Activated naive CD8-positive, alpha-beta T cell treated with anti-CD3 and anti-CD28 coated beads, Interleukin-2, amount 50 U/mL, for 24 hours (primary cell): ENCODE results near the gene KNG1.
"Not testable (repeated sequence)": the region's sequence is repeated elsewhere in the genome, so short reads cannot be mapped to it uniquely, and the experiment has no call there.

Experiments
- ATAC-seq: fragments of 150-1000 bp; cut with Tn5 transposase; one replicate; pipeline ENCODE4 v1.10.0; 2021
- DNase-seq: peaks from one replicate; pipeline ENCODE4 v3.0.0; 2021
- H3K27ac Mint-ChIP-seq: one replicate; pipeline ENCODE4 v1.8.0; 2021; ENCODE audit warnings: mild to moderate bottlenecking, mixed read lengths
- H3K27me3 Mint-ChIP-seq: one replicate; pipeline ENCODE4 v1.8.0; 2021; ENCODE audit warnings: mixed read lengths
- H3K36me3 Mint-ChIP-seq: one replicate; pipeline ENCODE4 v1.8.0; 2021; ENCODE audit warnings: low read depth, mixed read lengths
- H3K4me1 Mint-ChIP-seq: one replicate; pipeline ENCODE4 v1.8.0; 2021; ENCODE audit warnings: mixed read lengths
- H3K4me3 Mint-ChIP-seq: one replicate; pipeline ENCODE4 v1.8.0; 2021; ENCODE audit warnings: mild to moderate bottlenecking, moderate library complexity, mixed read lengths
- H3K9me3 Mint-ChIP-seq: one replicate; pipeline ENCODE4 v1.8.0; 2021; ENCODE audit warnings: mixed read lengths

Gene KNG1

GRCh38 chr3:186717039-186717457 lies at the start of gene KNG1:
TSS of gene KNG1 (plus strand) at chr3:186717359. CDS start at chr3:186717543, 184 bp downstream.
- no peaks in the 10 kb centered on the region for H3K36me3 Mint-ChIP-seq
- no peak for DNase-seq
- H3K9me3 Mint-ChIP-seq = no peaks in the 10 kb centered on the region
- no peak within 1 kb of the TSS for H3K4me3 Mint-ChIP-seq
- H3K27me3 Mint-ChIP-seq = peaks cover 2% of the 10 kb centered on the region
- H3K27ac Mint-ChIP-seq = no peak within 1 kb of the TSS
- ATAC-seq = no peak
- H3K4me1 Mint-ChIP-seq = no peaks in the 10 kb centered on the region

- peaks cover 15% of the 10 kb centered on the region for H3K27me3 Mint-ChIP-seq
- DNase-seq (no peak), ATAC-seq (no peak)
- H3K4me1 Mint-ChIP-seq = peaks cover 17% of the 10 kb centered on the region
- no peak overlapping the region for H3K27ac Mint-ChIP-seq
- no peaks in the 10 kb centered on the region for H3K36me3 Mint-ChIP-seq
- H3K9me3 Mint-ChIP-seq = no peaks in the 10 kb centered on the region
- no peak overlapping the region for H3K4me3 Mint-ChIP-seq
These were observed 48.7 kb upstream of the KNG1 start for GRCh38 chr3:186668426-186668825.

GRCh38 chr3:186669378-186670084 lies 47.6 kb upstream of the KNG1 start:
- H3K36me3 Mint-ChIP-seq = no peaks in the 10 kb centered on the region
- H3K4me1 Mint-ChIP-seq = peaks cover 17% of the 10 kb centered on the region
- no peaks in the 10 kb centered on the region for H3K9me3 Mint-ChIP-seq
- ATAC-seq (no peak), DNase-seq (no peak)
- H3K27ac Mint-ChIP-seq = no peak overlapping the region
- H3K4me3 Mint-ChIP-seq = no peak overlapping the region
- peaks cover 13% of the 10 kb centered on the region for H3K27me3 Mint-ChIP-seq

- H3K36me3 Mint-ChIP-seq = no peaks in the 10 kb centered on the region
- no peak for DNase-seq
- H3K27me3 Mint-ChIP-seq = peaks cover 17% of the 10 kb centered on the region
- H3K4me3 Mint-ChIP-seq = no peak overlapping the region
- H3K9me3 Mint-ChIP-seq = no peaks in the 10 kb centered on the region
- H3K4me1 Mint-ChIP-seq = peaks cover 17% of the 10 kb centered on the region
- no peak overlapping the region for H3K27ac Mint-ChIP-seq
- ATAC-seq = no peak
These were observed 47.0 kb upstream of the KNG1 start for GRCh38 chr3:186670155-186670554.

- H3K4me3 Mint-ChIP-seq = no peak overlapping the region
- ATAC-seq (no peak), DNase-seq (no peak)
- no peak overlapping the region for H3K27ac Mint-ChIP-seq
- no peaks in the 10 kb centered on the region for H3K9me3 Mint-ChIP-seq
- peaks cover 17% of the 10 kb centered on the region for H3K4me1 Mint-ChIP-seq
- peaks cover 18% of the 10 kb centered on the region for H3K27me3 Mint-ChIP-seq
- no peaks in the 10 kb centered on the region for H3K36me3 Mint-ChIP-seq
These were observed 46.1 kb upstream of the KNG1 start for GRCh38 chr3:186671051-186671450.

- Mint-ChIP-seq H3K4me3 (no peak overlapping the region), H3K4me1 (no peaks in the 10 kb centered on the region), H3K9me3 (peaks cover 7% of the 10 kb centered on the region), H3K27me3 (peaks cover 55% of the 10 kb centered on the region), H3K27ac (no peak overlapping the region), H3K36me3 (no peaks in the 10 kb centered on the region)
- ATAC-seq = no peak
- DNase-seq = no peak
These were observed 38.6 kb upstream of the KNG1 start for GRCh38 chr3:186678604-186679003.

GRCh38 chr3:186679151-186679550 lies 38.0 kb upstream of the KNG1 start:
- H3K4me3 Mint-ChIP-seq = no peak overlapping the region
- peaks cover 7% of the 10 kb centered on the region for H3K9me3 Mint-ChIP-seq
- DNase-seq (no peak), ATAC-seq (no peak)
- H3K36me3 Mint-ChIP-seq = no peaks in the 10 kb centered on the region
- peaks cover 56% of the 10 kb centered on the region for H3K27me3 Mint-ChIP-seq
- H3K27ac Mint-ChIP-seq = no peak overlapping the region
- H3K4me1 Mint-ChIP-seq = no peaks in the 10 kb centered on the region

GRCh38 chr3:186680869-186681268 lies 36.3 kb upstream of the KNG1 start:
- H3K9me3 Mint-ChIP-seq = peaks cover 18% of the 10 kb centered on the region
- H3K36me3 Mint-ChIP-seq = peaks cover 5% of the 10 kb centered on the region
- H3K27me3 Mint-ChIP-seq = peaks cover 59% of the 10 kb centered on the region

GRCh38 chr3:186682812-186683211 lies 34.3 kb upstream of the KNG1 start:
- no peaks in the 10 kb centered on the region for H3K4me1 Mint-ChIP-seq
- H3K27me3 Mint-ChIP-seq = peaks cover 56% of the 10 kb centered on the region
- peaks cover 25% of the 10 kb centered on the region for H3K9me3 Mint-ChIP-seq
- H3K4me3 Mint-ChIP-seq = no peak overlapping the region
- DNase-seq (no peak), ATAC-seq (no peak)
- no peak overlapping the region for H3K27ac Mint-ChIP-seq
- peaks cover 5% of the 10 kb centered on the region for H3K36me3 Mint-ChIP-seq

More at GRCh38 chr3:186680869-186681268, 36.3 kb upstream of the KNG1 start:
- ATAC-seq = no peak
- Mint-ChIP-seq H3K4me3 (no peak overlapping the region), H3K4me1 (no peaks in the 10 kb centered on the region), H3K27ac (no peak overlapping the region)
- DNase-seq = no peak

- DNase-seq (no peak), ATAC-seq (no peak)
- Mint-ChIP-seq H3K27ac (no peak overlapping the region), H3K9me3 (peaks cover 25% of the 10 kb centered on the region), H3K4me1 (no peaks in the 10 kb centered on the region), H3K4me3 (no peak overlapping the region), H3K36me3 (peaks cover 5% of the 10 kb centered on the region), H3K27me3 (peaks cover 53% of the 10 kb centered on the region)
These were observed 33.2 kb upstream of the KNG1 start for GRCh38 chr3:186683979-186684378.

- not testable (repeated sequence) for ATAC-seq, H3K4me1 Mint-ChIP-seq, H3K4me3 Mint-ChIP-seq, H3K36me3 Mint-ChIP-seq, H3K27ac Mint-ChIP-seq, DNase-seq
- H3K9me3 Mint-ChIP-seq = peaks cover 25% of the 10 kb centered on the region
- H3K27me3 Mint-ChIP-seq = peaks cover 51% of the 10 kb centered on the region
These were observed 30.7 kb upstream of the KNG1 start for GRCh38 chr3:186686475-186686874.

- DNase-seq (no peak), ATAC-seq (no peak)
- H3K4me1 Mint-ChIP-seq = no peaks in the 10 kb centered on the region
- H3K36me3 Mint-ChIP-seq = peaks cover 5% of the 10 kb centered on the region
- H3K27me3 Mint-ChIP-seq = peaks cover 53% of the 10 kb centered on the region
- no peak overlapping the region for H3K4me3 Mint-ChIP-seq
- H3K27ac Mint-ChIP-seq = no peak overlapping the region
- peaks cover 25% of the 10 kb centered on the region for H3K9me3 Mint-ChIP-seq
These were observed 30.0 kb upstream of the KNG1 start for GRCh38 chr3:186687120-186687651.

- H3K4me3 Mint-ChIP-seq, DNase-seq, H3K27ac Mint-ChIP-seq, H3K36me3 Mint-ChIP-seq, H3K4me1 Mint-ChIP-seq, ATAC-seq: not testable (repeated sequence)
- Mint-ChIP-seq H3K9me3 (peaks cover 13% of the 10 kb centered on the region), H3K27me3 (peaks cover 31% of the 10 kb centered on the region)
These were observed 26.9 kb upstream of the KNG1 start for GRCh38 chr3:186690304-186690703.

GRCh38 chr3:186691676-186692075 lies 25.5 kb upstream of the KNG1 start:
- Mint-ChIP-seq H3K27ac (no peak overlapping the region), H3K36me3 (no peaks in the 10 kb centered on the region), H3K27me3 (peaks cover 22% of the 10 kb centered on the region), H3K4me1 (no peaks in the 10 kb centered on the region), H3K9me3 (no peaks in the 10 kb centered on the region), H3K4me3 (no peak overlapping the region)
- no peak for ATAC-seq
- no peak for DNase-seq

GRCh38 chr3:186693843-186694242 lies 23.3 kb upstream of the KNG1 start:
- Mint-ChIP-seq H3K4me1 (no peaks in the 10 kb centered on the region), H3K9me3 (no peaks in the 10 kb centered on the region)

More at GRCh38 chr3:186693843-186694242, 23.3 kb upstream of the KNG1 start:
- ATAC-seq (no peak), DNase-seq (no peak)
- H3K36me3 Mint-ChIP-seq = no peaks in the 10 kb centered on the region
- H3K27ac Mint-ChIP-seq = no peak overlapping the region
- H3K27me3 Mint-ChIP-seq = peaks cover 16% of the 10 kb centered on the region
- H3K4me3 Mint-ChIP-seq = no peak overlapping the region
